ENCODE data around the gene ERBB4. TPM values are rescaled to one million over a fixed set of nuclear protein-coding genes. Genes with fewer than 3 reads are reported as not detected.

Gene ERBB4
- total RNA-seq, 1 donor from 2014 or later: 0.36 TPM

- Mint-ChIP-seq H3K4me3 (ENCODE audit: unreplicated experiment) (no peak overlapping the region), H3K36me3 (ENCODE audit: low read depth, unreplicated experiment) (no peaks in the 10 kb centered on the region), H3K4me1 (ENCODE audit: unreplicated experiment) (no peaks in the 10 kb centered on the region), H3K27ac (ENCODE audit: unreplicated experiment) (no peak overlapping the region), H3K27me3 (ENCODE audit: unreplicated experiment) (peaks cover 1% of the 10 kb centered on the region), H3K9me3 (ENCODE audit: unreplicated experiment) (no peaks in the 10 kb centered on the region)
- DNase-seq (ENCODE audit: low spot score): no peak
- TF ChIP-seq CTCF (IDR thresholded peaks at IDR 0.05; ENCODE audit: unreplicated experiment): no peak
Measured at GRCh38 chr2:211755187-211755586, 783.4 kb downstream of the ERBB4 start.

- no peaks in the 10 kb centered on the region for H3K36me3 Mint-ChIP-seq (ENCODE audit: low read depth, unreplicated experiment)
- no peak for TF ChIP-seq CTCF (IDR thresholded peaks at IDR 0.05; ENCODE audit: unreplicated experiment)
- no peaks in the 10 kb centered on the region for H3K27me3 Mint-ChIP-seq (ENCODE audit: unreplicated experiment)
- no peak overlapping the region for H3K27ac Mint-ChIP-seq (ENCODE audit: unreplicated experiment)
- no peaks in the 10 kb centered on the region for H3K9me3 Mint-ChIP-seq (ENCODE audit: unreplicated experiment)
- no peak overlapping the region for H3K4me3 Mint-ChIP-seq (ENCODE audit: unreplicated experiment)
- no peak for DNase-seq (ENCODE audit: low spot score)
- no peaks in the 10 kb centered on the region for H3K4me1 Mint-ChIP-seq (ENCODE audit: unreplicated experiment)
Measured at GRCh38 chr2:211751848-211752247, 786.8 kb downstream of the ERBB4 start.

- DNase-seq (ENCODE audit: low spot score): no peak
- TF ChIP-seq CTCF (IDR thresholded peaks at IDR 0.05; ENCODE audit: unreplicated experiment): no peak
- no peaks in the 10 kb centered on the region for H3K9me3 Mint-ChIP-seq (ENCODE audit: unreplicated experiment)
- no peaks in the 10 kb centered on the region for H3K36me3 Mint-ChIP-seq (ENCODE audit: low read depth, unreplicated experiment)
- no peaks in the 10 kb centered on the region for H3K27me3 Mint-ChIP-seq (ENCODE audit: unreplicated experiment)
- H3K4me1 Mint-ChIP-seq (ENCODE audit: unreplicated experiment): no peaks in the 10 kb centered on the region
- no peak overlapping the region for H3K27ac Mint-ChIP-seq (ENCODE audit: unreplicated experiment)
- no peak overlapping the region for H3K4me3 Mint-ChIP-seq (ENCODE audit: unreplicated experiment)
Measured at GRCh38 chr2:211748339-211748738, 790.3 kb downstream of the ERBB4 start.

DNA sequence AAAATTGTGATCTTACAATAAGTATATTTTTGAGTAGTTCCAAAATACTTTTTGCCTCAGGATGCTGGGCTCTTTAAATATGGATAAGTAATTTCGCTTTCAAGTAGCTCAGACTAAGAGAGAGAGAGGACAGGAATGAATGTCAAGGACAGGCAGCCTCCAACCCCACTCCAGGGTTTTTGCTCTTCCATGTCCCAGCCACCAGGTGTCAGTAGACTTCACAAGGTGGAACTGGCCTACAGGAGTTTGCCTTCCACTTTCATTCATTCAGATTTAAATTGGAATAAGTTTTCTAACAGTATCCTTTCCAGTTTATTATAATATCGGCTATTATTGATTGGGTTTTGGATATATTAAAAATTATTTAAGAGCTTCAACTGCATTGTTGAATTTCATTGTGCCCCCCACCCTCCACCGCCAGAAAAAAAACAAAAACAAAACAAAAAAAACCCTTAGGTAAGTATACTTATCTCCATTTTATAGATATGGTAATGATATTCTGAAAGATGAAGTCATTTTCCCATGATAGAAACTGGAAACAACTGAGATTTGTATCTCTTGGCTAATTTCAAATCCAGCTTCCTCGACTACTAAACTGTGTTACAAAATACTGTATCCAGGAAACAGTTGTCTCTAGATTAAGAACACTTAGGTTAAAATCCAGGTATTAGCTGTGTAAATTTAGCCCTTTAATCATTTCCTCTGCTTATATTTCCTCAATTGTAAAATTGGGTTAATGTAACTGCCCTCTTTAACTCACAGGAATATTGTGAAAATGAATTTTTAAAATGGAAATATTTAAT, 793.1 kb downstream of the ERBB4 start:
- Mint-ChIP-seq H3K4me3 (ENCODE audit: unreplicated experiment) (no peak overlapping the region), H3K4me1 (ENCODE audit: unreplicated experiment) (no peaks in the 10 kb centered on the region), H3K27ac (ENCODE audit: unreplicated experiment) (no peak overlapping the region), H3K36me3 (ENCODE audit: low read depth, unreplicated experiment) (no peaks in the 10 kb centered on the region), H3K9me3 (ENCODE audit: unreplicated experiment) (no peaks in the 10 kb centered on the region), H3K27me3 (ENCODE audit: unreplicated experiment) (no peaks in the 10 kb centered on the region)
- peak; percentile 55 for DNase-seq (ENCODE audit: low spot score)
- peak; percentile 80 for TF ChIP-seq CTCF (IDR thresholded peaks at IDR 0.05; ENCODE audit: unreplicated experiment)

- no peak overlapping the region for H3K4me3 Mint-ChIP-seq (ENCODE audit: unreplicated experiment)
- no peaks in the 10 kb centered on the region for H3K36me3 Mint-ChIP-seq (ENCODE audit: low read depth, unreplicated experiment)
- no peak for DNase-seq (ENCODE audit: low spot score)
- no peaks in the 10 kb centered on the region for H3K4me1 Mint-ChIP-seq (ENCODE audit: unreplicated experiment)
- no peaks in the 10 kb centered on the region for H3K9me3 Mint-ChIP-seq (ENCODE audit: unreplicated experiment)
- H3K27ac Mint-ChIP-seq (ENCODE audit: unreplicated experiment): no peak overlapping the region
- H3K27me3 Mint-ChIP-seq (ENCODE audit: unreplicated experiment): no peaks in the 10 kb centered on the region
- TF ChIP-seq CTCF (IDR thresholded peaks at IDR 0.05; ENCODE audit: unreplicated experiment): no peak
Measured at GRCh38 chr2:211744379-211744778, 794.2 kb downstream of the ERBB4 start.
